Right ventricle myocardium inferior (tissue), 1 donor: ENCODE measurements around the gene STMN1. TPM values are rescaled to one million over a fixed set of nuclear protein-coding genes. Genes with fewer than 3 reads are reported as not detected.

Experiments used
- ATAC-seq: fragments of 200-7000 bp; cut with Tn5 transposase; one replicate; pipeline ENCODE4 v1.9.1; 2020; ENCODE audit warnings: mild to moderate bottlenecking, moderate library complexity
- DNase-seq: peaks from one replicate; pipeline ENCODE4 v3.0.0; 2021; ENCODE audit errors: missing footprints
- intact Hi-C: fragments of 100-400 bp; cut with DNase I; formaldehyde crosslinking; loops from one replicate; pipeline ENCODE4 v1.11.0; 2022
- total RNA-seq: library from RNA; stranded (reverse); fragmentation: NEBNext Ultra II Directional; extraction: Animal tissue kit (Norgen Biotek cat#: 25700); gene quantifications from one replicate; pipeline ENCODE4 v1.2.1, GENCODE V29; 2021
- donor health status: DM: no; HTN: yes; CAD: no; lungs with severe emphysema.

Gene STMN1
- total RNA-seq, 1 donor from 2014 or later: 30.0 TPM

DNA sequence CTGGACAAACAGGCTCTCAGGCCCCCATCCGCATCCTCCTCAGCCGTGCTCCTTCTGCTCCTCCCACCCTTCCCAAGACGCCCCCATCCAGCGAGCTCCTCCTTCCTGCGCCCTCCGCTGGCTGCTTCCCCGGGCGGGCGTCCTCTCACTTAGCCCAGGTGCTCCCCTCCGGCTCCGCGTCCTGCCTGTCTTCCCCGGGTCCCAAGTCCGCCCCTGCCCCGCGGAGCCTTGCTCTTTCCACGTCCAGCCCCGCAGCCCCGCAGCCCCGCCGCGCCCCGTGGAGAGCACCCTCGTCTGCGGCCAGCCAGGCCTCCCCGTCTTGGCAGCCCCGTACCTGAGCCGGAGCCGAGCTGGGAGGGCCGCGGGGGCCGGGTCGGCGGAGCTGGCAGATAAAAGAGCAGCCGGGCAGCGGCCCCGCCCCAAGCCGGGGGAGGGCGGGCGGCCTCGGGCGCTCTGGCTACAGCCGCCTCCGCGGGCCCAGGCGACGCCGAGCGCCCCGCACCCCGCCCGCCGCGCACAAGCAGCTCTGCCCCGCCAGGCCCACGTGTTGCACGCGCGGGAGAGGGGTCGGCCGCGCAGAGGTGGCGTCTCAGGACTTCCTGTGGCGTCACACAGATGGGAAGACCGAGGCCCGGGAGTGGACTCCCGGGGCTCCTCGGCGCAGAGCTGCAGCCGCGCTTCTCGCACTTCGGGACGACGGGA is 30.9 kb downstream of the STMN1 start, which contains the start of gene PAQR7:
Gene PAQR7, minus strand, starts transcription at position 555 of the 702 bp plus-strand sequence. CDS start 11,869 bp downstream, outside the sequence.
- DNase-seq (peak; percentile 89), ATAC-seq (peak; percentile 90)
- intact Hi-C loops: no loop called here

DNA sequence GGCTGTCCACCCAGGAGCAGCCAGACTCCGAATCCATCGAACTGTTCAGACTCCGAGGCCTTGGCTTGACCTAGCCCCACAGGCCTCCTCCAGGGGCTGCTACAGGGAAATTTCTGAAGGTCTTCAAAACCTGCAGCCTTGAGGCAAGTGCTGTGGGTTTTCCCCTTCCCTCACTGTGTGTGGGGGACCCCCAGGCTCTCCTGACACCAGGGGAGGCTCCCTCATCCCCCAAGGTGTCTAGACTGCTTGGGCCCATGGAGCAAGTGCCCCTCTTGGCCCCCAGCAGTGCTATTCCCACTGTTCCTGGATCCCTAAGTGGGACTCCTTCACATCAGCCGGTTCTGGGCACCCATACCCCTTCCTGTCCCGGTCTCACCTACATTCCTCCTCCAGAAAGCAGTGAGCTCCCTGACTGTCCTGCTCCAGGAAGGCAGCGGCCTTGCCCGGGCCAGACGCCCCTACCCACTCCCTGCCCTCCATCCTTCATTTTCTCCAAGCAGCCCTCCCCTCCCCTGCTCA is 31.5 kb downstream of the STMN1 start:
- intact Hi-C loops: no loop called here
- ATAC-seq: no peak
- DNase-seq: no peak

DNA sequence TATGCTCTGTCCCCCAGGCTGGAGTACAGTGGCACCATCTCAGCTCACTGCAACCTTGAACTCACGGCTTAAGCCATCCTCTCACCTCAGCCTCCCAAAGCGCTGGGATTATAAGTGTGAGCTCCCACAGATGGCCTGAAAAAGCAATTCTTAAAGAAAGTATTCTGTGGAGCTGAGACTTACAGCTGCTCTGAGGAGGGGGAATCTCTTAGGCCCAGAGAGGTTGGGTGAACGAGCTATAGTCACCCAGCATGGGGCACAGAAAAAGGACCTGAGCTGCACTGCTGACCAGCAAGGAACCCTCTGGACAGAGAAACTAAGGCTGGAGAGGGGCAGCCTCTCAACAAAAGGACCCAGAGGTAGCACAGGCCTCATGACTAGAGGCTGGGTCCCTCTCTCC is 32.0 kb downstream of the STMN1 start:
- intact Hi-C loops: no loop called here
- ATAC-seq: no peak
- DNase-seq: no peak

DNA sequence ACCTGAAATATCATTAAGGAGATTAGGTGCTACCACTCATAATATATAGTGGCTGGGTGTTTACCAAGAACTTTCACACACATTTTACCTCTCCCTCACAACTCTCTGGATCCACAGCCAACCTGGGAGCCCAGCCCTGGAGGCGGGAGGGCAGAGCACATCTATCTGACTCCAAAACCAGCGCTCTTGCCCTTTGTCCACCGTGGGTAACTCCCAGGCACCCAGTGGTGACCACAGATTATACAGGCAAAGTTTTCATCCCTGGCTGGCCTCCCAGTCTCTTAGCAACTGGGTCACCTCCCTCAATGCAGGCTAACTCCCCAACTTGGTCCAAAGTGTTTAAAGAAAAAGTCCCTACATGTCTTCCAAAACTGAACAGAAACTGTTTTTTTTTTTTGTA is 33.1 kb downstream of the STMN1 start:
- no peak for DNase-seq
- intact Hi-C loops: no loop called here
- ATAC-seq: no peak

DNA sequence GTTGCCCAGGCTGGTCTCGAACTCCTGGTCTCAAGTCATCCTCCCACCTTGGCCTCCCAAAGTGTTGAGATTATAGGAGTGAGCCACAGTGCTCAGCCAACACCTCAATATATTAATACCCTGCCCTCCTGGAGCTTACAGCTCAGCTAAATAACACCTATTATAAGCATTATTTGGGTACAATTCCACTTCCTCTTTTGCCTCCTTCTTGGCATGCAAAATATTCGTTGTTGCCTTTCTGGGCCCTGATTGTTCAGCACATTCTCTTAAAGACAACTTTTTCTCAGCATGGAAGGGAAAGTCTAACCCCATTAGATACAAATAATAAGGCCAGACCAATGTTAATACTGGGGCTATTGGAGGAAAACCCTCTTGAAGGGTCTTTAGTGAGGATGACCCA is 33.5 kb downstream of the STMN1 start:
- ATAC-seq (no peak), DNase-seq (no peak)
- intact Hi-C loops: no loop called here

DNA sequence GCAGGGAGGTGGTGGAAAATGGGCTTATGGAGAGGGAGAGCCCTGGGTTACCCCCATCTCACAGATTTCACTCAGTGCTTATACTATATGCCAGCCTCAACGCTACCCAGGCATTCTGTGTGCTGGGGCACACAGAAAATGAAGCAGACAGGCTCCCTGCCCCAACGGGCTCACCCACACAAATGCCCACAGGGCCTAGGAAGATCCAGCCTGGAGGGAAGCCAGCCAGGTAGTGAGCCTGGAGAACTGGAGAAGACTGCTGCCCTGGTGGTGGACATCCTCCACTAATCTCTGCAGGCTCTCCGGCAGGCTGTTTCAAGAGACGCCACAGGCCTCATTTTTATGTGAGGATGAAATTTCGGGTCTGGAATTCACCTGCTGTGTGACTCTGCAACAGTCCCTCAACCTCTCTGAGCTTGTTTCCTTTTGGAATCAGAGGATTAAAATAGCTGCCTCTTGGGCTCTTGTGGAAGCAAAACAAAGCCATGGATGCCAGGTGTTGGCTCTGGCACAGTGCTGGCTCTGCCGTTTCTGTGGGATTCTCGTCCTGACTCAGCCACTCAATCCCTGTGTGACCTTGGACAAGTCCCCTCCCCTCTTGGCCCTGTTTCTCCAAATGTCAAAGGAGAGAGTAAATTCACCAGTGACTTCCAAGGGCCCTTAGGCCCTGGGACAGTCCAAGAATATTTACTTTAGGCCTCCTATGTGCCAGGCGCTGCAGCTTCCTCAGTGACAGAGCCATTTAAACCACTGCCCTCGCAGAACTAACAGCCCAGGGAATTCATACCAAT is 34.3 kb downstream of the STMN1 start:
- intact Hi-C loops: no loop called here
- ATAC-seq: no peak

DNA sequence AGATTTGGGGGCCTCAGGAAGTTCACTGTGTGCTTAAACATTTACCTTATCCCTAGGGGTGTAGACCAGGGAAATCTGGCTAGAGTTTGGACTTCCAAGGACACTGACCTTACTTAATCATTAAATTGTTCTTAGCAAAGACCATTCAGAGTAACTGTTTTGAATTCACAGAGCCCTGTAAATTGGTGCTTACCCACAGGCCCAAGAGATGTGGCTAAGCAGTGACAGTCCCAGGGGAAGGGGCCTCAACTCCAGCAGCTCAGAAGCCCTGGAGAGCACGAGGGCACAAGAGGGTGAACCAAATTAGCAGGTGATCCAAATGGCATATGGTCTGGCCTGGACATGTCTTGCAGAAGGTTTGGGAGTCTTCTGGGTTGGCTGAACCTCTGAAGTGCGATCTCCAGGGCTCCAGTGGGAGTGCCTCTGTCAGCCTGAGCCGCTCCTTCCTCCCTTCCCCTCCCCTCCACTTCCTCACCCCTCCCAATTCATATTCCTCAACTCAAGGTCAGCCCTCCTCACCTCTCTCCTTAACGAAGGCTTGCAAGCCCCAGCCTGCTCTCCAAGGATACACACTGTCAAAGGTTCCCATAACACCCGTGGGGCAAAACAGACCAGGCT is 35.0 kb downstream of the STMN1 start:
- no peak for ATAC-seq
- intact Hi-C loops: no loop called here
- DNase-seq: no peak

More for the DNA sequence above, 34.3 kb downstream of the STMN1 start:
- no peak for DNase-seq

DNA sequence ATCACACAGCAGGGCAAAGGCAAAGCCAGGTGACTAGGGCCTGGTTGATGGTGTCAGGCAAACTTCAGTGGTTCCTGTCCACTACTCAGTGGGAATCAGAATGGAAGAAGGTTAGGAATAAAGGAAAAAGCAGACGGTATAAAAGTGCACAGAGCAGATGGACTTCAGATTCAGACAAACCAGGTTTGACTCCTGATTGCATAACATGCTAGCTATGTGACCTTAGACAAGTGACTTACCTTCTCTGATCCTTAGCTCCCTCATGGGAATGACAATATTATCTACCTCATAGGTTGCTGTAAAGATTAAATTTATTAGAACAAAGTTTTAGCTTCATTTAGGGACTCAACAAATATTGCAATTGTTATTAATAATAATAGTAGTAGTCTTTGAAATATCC is 35.6 kb downstream of the STMN1 start:
- intact Hi-C loops: no loop called here
- DNase-seq (no peak), ATAC-seq (no peak)

DNA sequence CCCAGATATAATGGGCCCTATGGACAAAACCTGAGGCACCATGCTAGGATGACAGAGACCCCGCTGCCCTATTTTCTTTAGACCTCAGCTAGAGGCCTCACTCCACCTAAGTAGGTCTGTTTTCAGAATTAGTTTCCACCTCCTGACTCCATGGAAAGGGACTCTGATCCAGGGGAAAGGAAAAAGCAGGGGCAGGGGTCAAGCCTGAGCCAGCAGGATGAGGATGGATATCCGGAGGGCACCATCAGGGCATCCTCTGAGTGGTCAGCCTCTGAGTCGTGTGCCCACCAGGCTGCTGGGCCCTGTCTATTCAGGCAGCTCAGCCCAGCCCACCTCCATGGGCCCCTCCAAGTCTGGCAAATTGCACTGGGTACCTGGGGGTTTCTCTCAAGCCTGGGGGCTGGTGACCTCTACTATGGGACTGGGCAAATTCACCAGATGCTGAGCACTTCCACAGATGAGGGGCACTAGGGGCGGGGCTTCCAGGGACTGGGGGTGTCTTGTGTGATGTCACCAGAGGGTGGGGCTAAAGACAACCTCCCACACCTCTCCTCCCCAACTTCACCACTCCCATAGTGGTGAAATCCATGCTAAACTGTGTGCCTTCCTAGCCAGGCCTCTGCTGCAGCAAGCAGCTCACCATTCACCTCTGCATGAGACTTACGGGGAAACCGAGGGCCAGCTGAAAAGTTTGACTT is 36.2 kb downstream of the STMN1 start:
- no peak for ATAC-seq
- no peak for DNase-seq
- intact Hi-C loops: no loop called here

DNA sequence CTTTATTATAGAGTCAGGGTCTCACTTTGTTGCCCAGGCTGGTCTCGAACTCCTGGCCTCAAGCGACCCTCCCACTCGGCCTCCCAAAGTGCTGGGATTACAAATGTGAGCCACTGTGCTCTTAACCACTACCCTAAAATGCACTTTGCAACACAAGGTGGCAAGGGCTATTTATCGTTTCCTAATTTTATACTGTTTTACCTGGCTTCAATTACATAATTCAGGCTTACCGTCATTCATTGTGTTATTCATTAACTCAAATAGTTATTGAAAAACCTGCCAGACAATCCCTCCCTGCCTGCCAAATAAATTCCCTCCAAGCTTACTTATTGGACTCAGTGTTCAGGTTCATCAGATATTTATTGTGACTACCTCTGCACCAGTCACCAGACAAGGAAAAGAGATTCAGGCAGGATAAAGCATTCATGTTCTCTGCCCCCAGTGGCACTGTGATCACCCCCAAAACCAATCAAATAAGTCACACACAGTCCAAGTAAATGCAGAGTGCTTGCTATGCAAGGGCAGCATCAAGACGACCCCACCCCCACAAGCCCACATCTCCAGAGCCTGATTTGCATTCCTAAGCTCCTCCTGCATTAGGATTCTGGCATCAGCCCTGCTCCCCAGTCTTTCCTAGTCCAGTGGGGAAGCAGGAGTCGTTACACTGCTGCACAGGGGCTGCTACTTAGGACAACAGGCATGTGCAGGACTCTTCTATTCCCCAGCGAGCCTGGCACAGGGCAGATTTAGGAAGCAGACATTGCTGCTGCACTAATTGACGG is 38.8 kb downstream of the STMN1 start:
- intact Hi-C loops: no loop called here
- DNase-seq (no peak), ATAC-seq (no peak)

DNA sequence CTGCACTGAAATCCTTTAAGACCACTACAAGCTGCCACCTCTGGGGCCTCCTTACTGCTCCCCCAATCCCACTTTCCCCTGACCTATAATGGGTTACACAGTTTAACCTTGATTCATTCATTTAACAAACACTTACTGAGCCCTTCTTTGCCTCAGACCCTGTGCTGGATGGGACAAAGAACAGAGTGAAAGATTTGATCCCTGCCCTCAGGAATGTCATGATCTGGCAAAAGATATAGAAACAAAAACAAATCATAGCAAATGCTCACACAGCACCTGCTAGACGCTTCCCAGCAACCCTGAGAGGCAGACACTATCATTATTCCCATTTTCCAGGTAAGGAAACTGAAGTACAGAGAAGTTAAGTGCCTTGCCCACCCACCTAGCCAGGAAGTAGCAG is 39.9 kb downstream of the STMN1 start:
- intact Hi-C loops: no loop called here
- no peak for DNase-seq
- no peak for ATAC-seq

DNA sequence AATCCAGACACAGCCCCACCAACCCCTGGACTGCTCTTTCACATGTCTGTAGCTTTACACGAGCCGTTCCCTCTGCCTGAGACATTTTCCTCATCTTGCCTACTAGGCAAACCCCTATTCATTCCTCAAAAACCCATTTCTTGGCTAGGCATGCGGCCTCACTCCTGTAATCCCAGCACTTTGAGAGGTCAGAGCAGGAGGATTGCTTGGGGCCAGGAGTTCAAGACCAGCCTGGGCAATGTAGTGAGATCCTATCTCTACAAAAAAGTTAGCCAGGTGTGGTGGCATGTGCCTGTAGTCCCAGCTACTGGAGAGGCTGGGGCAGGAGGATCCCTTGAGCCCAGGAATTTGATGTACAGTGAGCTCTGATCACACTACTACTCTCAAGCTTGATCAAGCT is 41.8 kb downstream of the STMN1 start:
- ATAC-seq: no peak
- intact Hi-C loops: no loop called here

DNA sequence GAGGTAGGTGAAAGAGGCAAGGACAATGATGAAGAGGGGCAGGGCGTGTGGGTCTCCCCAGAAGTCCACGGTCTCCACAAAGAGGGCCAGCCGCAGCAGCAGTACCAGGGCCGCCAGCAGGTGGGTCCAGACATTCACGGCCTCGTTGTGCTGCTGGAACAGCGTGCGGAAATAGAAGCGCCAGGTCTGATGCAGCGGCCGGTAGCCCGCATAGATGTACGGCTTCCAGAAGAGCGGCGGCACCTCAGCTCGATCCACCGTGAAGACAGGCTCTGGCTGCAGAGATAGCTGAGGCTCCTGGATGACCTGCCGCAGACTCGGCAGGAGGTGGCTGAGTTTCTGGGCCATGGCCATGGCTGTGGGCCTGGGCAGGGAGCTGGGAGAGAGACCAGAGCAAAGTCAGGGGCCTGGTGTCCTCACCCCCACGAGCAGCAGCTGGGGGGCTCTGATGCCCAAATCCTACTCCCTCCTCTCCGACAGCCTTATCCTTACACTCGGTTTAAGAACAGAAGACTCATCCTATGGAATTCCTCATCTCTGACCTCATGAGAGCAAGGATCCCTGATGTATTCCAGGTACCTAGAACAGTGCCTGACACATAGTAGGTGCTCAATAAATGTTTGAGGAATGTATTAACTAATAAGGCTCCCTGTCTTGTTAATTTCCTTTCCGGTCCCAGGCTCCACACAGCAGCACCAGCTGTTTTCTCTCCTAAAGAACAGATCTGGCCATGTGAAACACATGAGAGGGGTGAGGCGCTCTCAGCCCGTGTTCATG is 42.5 kb downstream of the STMN1 start:
- intact Hi-C loops: no loop called here
- DNase-seq (no peak), ATAC-seq (no peak)

More for the DNA sequence above, 41.8 kb downstream of the STMN1 start:
- DNase-seq: no peak

DNA sequence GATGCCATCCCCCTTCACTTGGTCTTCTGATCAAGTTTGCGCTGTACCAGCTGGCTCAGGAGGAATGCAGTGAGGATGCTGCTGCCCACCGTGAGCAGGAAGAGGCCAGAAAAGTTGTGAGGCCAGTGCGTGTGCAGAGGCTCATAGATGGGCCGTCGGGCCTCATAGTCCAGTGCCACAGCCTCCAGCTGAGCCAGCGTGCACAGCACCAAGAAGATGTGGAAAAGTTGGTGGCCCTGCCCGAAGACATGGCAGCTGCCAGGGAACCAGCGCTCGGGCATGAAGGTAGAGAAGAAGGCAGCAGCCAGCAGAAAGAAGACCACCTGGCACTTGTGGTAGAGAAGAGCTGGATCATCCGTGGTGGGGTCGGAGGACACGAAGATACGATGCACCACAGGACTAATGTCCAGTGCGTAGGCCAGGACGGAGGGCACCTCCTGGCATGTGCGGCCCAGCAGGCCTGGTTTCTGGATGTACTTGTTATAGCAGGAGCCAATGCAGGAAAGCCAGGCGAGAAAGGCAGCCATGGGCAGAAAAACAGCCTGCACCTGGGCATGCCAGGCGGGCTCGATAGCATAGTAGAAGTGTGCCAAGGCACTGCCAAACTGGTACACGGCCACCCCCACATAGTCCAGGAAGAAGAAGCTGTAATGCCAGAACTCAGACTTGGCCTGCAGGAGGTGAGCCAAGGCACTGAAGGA is 43.3 kb downstream of the STMN1 start:
- intact Hi-C loops: no loop called here
- ATAC-seq (no peak), DNase-seq (no peak)

DNA sequence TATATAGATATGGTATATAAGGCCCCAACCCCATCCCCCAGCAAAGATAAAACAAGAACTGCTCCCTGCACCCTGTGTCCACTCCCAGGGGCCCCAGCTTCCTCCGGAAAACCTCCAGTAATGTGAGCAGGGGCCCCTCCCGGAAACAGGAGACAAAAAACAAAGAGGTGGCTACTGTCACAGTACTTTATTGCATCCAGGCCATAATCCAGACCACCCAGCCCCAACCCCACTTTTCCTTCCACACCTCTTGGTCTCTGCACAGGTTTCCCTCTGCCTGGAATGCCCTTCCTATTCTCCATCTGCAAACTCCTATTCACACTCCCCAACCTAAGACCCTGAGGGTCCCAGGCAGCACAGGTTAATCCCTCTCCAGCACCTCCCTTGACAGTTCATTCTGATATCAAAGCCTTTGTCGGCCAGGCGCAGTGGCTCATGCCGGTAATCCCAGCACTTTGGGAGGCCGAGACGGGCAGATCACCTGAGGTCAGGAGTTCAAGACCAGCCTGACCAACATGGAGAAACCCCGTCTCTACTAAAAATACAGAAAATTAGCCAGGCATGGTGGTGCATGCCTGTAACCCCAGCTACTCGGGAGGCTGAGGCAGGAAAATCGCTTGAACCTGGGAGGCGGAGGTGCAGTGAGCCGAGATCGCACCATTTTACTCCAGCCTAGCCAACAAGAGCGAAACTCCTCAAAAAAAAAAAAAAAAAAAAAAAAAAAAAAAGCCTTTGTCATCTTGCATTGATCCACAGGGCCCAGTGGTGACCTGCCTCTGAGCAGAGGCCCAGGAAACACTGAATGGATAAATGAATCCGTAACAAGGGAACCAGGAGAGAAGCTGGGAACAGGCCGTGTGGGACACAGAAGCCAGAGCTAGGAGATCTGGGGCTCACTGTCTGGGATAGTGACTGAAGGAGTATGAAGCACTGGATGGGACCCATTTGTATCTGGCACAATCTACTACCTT is 44.6 kb downstream of the STMN1 start:
- DNase-seq (no peak), ATAC-seq (no peak)
- intact Hi-C loops: no loop called here
